GM18858 (cell line): ENCODE data around the gene TLCD3B.

Source experiments
- ATAC-seq: cut with Tn5 transposase; IDR thresholded peaks from one replicate; pipeline ENCODE4 v1.9.1; 2021; ENCODE audit not compliant: unreplicated experiment

Gene TLCD3B

GRCh38 chr16:30030841-30031413 lies at the start of gene TLCD3B:
TLCD3B (minus strand) TSS chr16:30031271; CDS start chr16:30030527, 744 bp downstream.
- ATAC-seq = no peak

- ATAC-seq = no peak
These were observed 48.4 kb upstream of the TLCD3B start for GRCh38 chr16:30079480-30079879.

- no peak for ATAC-seq
These were observed 47.7 kb upstream of the TLCD3B start for GRCh38 chr16:30078744-30079143.

- no peak for ATAC-seq
These were observed 46.6 kb upstream of the TLCD3B start for GRCh38 chr16:30077656-30078055.

- ATAC-seq = no peak
These were observed 45.3 kb upstream of the TLCD3B start for GRCh38 chr16:30076276-30076791.

- ATAC-seq = no peak
These were observed 44.6 kb upstream of the TLCD3B start, which contains the start of gene PPP4C for GRCh38 chr16:30075503-30076275. PPP4C (plus strand) TSS chr16:30075994; CDS start chr16:30076378, 384 bp downstream.

GRCh38 chr16:30070490-30070889 lies 39.4 kb upstream of the TLCD3B start:
- ATAC-seq = no peak

- no peak for ATAC-seq
These were observed 38.8 kb upstream of the TLCD3B start for GRCh38 chr16:30069611-30070462.

GRCh38 chr16:30068750-30069610 lies 37.9 kb upstream of the TLCD3B start:
- no peak for ATAC-seq

- no peak for ATAC-seq
These were observed 37.3 kb upstream of the TLCD3B start for GRCh38 chr16:30068333-30068732.

- ATAC-seq = no peak
These were observed 36.5 kb upstream of the TLCD3B start for GRCh38 chr16:30067584-30067916.

- ATAC-seq = no peak
These were observed 35.9 kb upstream of the TLCD3B start for GRCh38 chr16:30066761-30067583.

GRCh38 chr16:30065943-30066760 lies 35.1 kb upstream of the TLCD3B start:
- no peak for ATAC-seq

- ATAC-seq = peak; percentile 53
These were observed 34.3 kb upstream of the TLCD3B start, which contains the start of gene ALDOA for GRCh38 chr16:30065102-30065942. ALDOA (plus strand) TSS chr16:30065760; CDS start chr16:30066898, 1,138 bp downstream.

GRCh38 chr16:30064729-30065101 lies 33.6 kb upstream of the TLCD3B start:
- no peak for ATAC-seq

- no peak for ATAC-seq
These were observed 33.0 kb upstream of the TLCD3B start for GRCh38 chr16:30063893-30064728.

GRCh38 chr16:30063278-30063892 lies 32.3 kb upstream of the TLCD3B start:
- ATAC-seq = no peak
